ENCODE data around the gene ECEL1. TPM values are rescaled to one million over a fixed set of nuclear protein-coding genes. Genes with fewer than 3 reads are reported as not detected.

The ECEL1 gene
- total and polyA plus RNA-seq, 7 donors, result 0.32 to 1.8 (median 0.55) TPM

GRCh38 chr2:232437195-232437571, 50.5 kb downstream of the ECEL1 start:
- Histone ChIP-seq H3K9me3 (no peaks in the 10 kb centered on the region), H3K4me1 (no peaks in the 10 kb centered on the region), H3K4me3 (no peak overlapping the region), H3K27me3 (ENCODE audit: insufficient read depth in 3 of 3, low read length in 2 of 3) (no peaks in the 10 kb centered on the region), H3K27ac (no peak overlapping the region), H3K36me3 (ENCODE audit: insufficient read depth in 1 of 2, low read depth in 1 of 2) (no peaks in the 10 kb centered on the region)
- DNase-seq, result peak in 1 of 2 donors; percentile 32
- ATAC-seq, result no peak
- intact Hi-C loops (cut with DNase I), result loop anchor here in 1 of 2 donors (10.0 kb wide), 1 partner anchor 102 kb away; no protein-coding TSS in a partner anchor
- WGBS, 3 donors, result 80 to 89% (median 80%) methylated on average over 12 of the region's 12 CpGs
- TF ChIP-seq, protein P1, sequence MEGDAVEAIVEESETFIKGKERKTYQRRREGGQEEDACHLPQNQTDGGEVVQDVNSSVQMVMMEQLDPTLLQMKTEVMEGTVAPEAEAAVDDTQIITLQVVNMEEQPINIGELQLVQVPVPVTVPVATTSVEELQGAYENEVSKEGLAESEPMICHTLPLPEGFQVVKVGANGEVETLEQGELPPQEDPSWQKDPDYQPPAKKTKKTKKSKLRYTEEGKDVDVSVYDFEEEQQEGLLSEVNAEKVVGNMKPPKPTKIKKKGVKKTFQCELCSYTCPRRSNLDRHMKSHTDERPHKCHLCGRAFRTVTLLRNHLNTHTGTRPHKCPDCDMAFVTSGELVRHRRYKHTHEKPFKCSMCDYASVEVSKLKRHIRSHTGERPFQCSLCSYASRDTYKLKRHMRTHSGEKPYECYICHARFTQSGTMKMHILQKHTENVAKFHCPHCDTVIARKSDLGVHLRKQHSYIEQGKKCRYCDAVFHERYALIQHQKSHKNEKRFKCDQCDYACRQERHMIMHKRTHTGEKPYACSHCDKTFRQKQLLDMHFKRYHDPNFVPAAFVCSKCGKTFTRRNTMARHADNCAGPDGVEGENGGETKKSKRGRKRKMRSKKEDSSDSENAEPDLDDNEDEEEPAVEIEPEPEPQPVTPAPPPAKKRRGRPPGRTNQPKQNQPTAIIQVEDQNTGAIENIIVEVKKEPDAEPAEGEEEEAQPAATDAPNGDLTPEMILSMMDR (IDR thresholded peaks at IDR 0.05), result no peak

GRCh38 chr2:232436381-232437194, 51.0 kb downstream of the ECEL1 start:
- Histone ChIP-seq H3K4me1 (no peaks in the 10 kb centered on the region), H3K4me3 (no peak overlapping the region), H3K27me3 (ENCODE audit: insufficient read depth in 3 of 3, low read length in 2 of 3) (no peaks in the 10 kb centered on the region), H3K9me3 (no peaks in the 10 kb centered on the region), H3K36me3 (ENCODE audit: insufficient read depth in 1 of 2, low read depth in 1 of 2) (no peaks in the 10 kb centered on the region), H3K27ac (no peak overlapping the region)
- TF ChIP-seq, protein P1 (IDR thresholded peaks at IDR 0.05), result no peak
- WGBS, 3 donors, result 84 to 91% (median 88%) methylated on average over 14 to 15 of the region's 15 CpGs
- peak in 1 of 2 donors; percentile 36 for DNase-seq
- ATAC-seq, result no peak
- intact Hi-C loops (cut with DNase I), result loop anchor here in 1 of 2 donors (10.0 kb wide), 1 partner anchor 102 kb away; no protein-coding TSS in a partner anchor

- no peak overlapping the region for H3K27ac ChIP-seq
- no peaks in the 10 kb centered on the region for H3K27me3 ChIP-seq (ENCODE audit: insufficient read depth in 3 of 3, low read length in 2 of 3)
- intact Hi-C loops (cut with DNase I), result loop anchor here in 1 of 2 donors (10.0 kb wide), 1 partner anchor 101 kb away; no protein-coding TSS in a partner anchor
- no peaks in the 10 kb centered on the region for H3K4me1 ChIP-seq
- no peak overlapping the region for H3K4me3 ChIP-seq
- TF ChIP-seq, protein P1 (IDR thresholded peaks at IDR 0.05), result no peak
- H3K9me3 ChIP-seq, result no peaks in the 10 kb centered on the region
- no peaks in the 10 kb centered on the region for H3K36me3 ChIP-seq (ENCODE audit: insufficient read depth in 1 of 2, low read depth in 1 of 2)
- ATAC-seq, result no peak
- 90 to 94% (median 92%) methylated on average over 7 of the region's 7 CpGs for WGBS, 3 donors
- peak in 1 of 2 donors; percentile 14 for DNase-seq
Observed at GRCh38 chr2:232435805-232436204, 51.8 kb downstream of the ECEL1 start.

DNA sequence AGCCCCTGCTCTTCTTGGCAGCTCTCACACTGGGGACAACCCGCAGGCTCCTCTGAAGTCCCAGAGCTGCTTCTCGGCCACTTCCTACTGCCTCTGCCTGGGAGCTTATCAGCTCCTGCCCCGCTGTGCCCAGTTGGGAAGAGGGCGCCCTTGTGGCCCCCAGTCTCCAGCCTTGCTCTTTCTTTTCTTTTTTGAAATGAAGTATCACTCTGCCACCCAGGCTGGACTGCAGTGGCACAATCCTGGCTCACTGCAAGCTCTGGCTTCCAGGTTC, 52.3 kb downstream of the ECEL1 start:
- no peaks in the 10 kb centered on the region for H3K4me1 ChIP-seq
- H3K4me3 ChIP-seq, result no peak overlapping the region
- H3K36me3 ChIP-seq (ENCODE audit: insufficient read depth in 1 of 2, low read depth in 1 of 2), result no peaks in the 10 kb centered on the region
- H3K27ac ChIP-seq, result no peak overlapping the region
- no peaks in the 10 kb centered on the region for H3K27me3 ChIP-seq (ENCODE audit: insufficient read depth in 3 of 3, low read length in 2 of 3)
- no peak for ATAC-seq
- no peaks in the 10 kb centered on the region for H3K9me3 ChIP-seq
- TF ChIP-seq, protein P1 (IDR thresholded peaks at IDR 0.05), result no peak
- DNase-seq, result no peak
- intact Hi-C loops (cut with DNase I), result loop anchor here in 1 of 2 donors (10.0 kb wide), 1 partner anchor 101 kb away; no protein-coding TSS in a partner anchor
- WGBS, 3 donors, result 89 to 100% (median 96%) methylated on average over 4 of the region's 4 CpGs
